A549 treated with Hydrocortisone at 1 μM for 4 hours (cell line): ENCODE results near the gene KRTAP15-1. TPM values are rescaled to one million over a fixed set of nuclear protein-coding genes. Genes with fewer than 3 reads are reported as not detected.

Experiments
- total RNA-seq: library from RNA; stranded (reverse); fragments of 200-300 nt; extraction: Qiagen RNA extraction; gene quantifications from 5 replicates; pipeline ENCODE4 v1.2.3, GENCODE V29; 2022

The KRTAP15-1 gene
- not detected in 5 replicates for total RNA-seq

GRCh38 chr21:30439975-30440374 lies at the start of gene KRTAP15-1:
Gene KRTAP15-1, plus strand, starts transcription at chr21:30440275. Its CDS starts 53 bp downstream, at chr21:30440328.

GRCh38 chr21:30395731-30396130 lies 44.3 kb upstream of the KRTAP15-1 start, which contains the start of gene KRTAP13-1:
Gene KRTAP13-1, plus strand, starts transcription at chr21:30396031. Its CDS starts 56 bp downstream, at chr21:30396087.

GRCh38 chr21:30425826-30426225 lies 14.2 kb upstream of the KRTAP15-1 start, which contains the start of gene KRTAP13-3:
Gene KRTAP13-3, minus strand, starts transcription at chr21:30425926. Its CDS starts 14 bp downstream, at chr21:30425912.

GRCh38 chr21:30430170-30430655 lies 9.9 kb upstream of the KRTAP15-1 start, which contains the start of gene KRTAP13-4:
Gene KRTAP13-4, plus strand, starts transcription at chr21:30430220. Its CDS starts 56 bp downstream, at chr21:30430276.

GRCh38 chr21:30480145-30480544 lies 40.1 kb downstream of the KRTAP15-1 start, which contains the start of gene KRTAP19-1:
Gene KRTAP19-1, minus strand, starts transcription at chr21:30480367. Its CDS starts 50 bp downstream, at chr21:30480317.

GRCh38 chr21:30487336-30487735 lies 47.3 kb downstream of the KRTAP15-1 start, which contains the start of gene KRTAP19-2:
Gene KRTAP19-2, minus strand, starts transcription at chr21:30487436. Its CDS starts 88 bp downstream, at chr21:30487348.

Other genes starting within 250 kb of the KRTAP15-1 start
- not detected in 5 replicates for gene CLDN8, start 224.2 kb upstream of the KRTAP15-1 start, total RNA-seq
- gene KRTAP24-1, start 157.3 kb upstream of the KRTAP15-1 start, total RNA-seq = not detected in 5 replicates
- not detected in 5 replicates for gene KRTAP25-1, start 150.8 kb upstream of the KRTAP15-1 start, total RNA-seq
- gene KRTAP26-1, start 120.0 kb upstream of the KRTAP15-1 start, total RNA-seq = not detected in 5 replicates
- gene KRTAP27-1, start 102.6 kb upstream of the KRTAP15-1 start, total RNA-seq = not detected in 5 replicates
- not detected in 5 replicates for gene KRTAP23-1, start 91.7 kb upstream of the KRTAP15-1 start, total RNA-seq
- not detected in 5 replicates for gene KRTAP13-2, start 68.0 kb upstream of the KRTAP15-1 start, total RNA-seq
- not detected in 5 replicates for gene KRTAP13-1, start 44.2 kb upstream of the KRTAP15-1 start, total RNA-seq
- not detected in 5 replicates for gene KRTAP13-3, start 14.3 kb upstream of the KRTAP15-1 start, total RNA-seq
- not detected in 5 replicates for gene KRTAP13-4, start 10.1 kb upstream of the KRTAP15-1 start, total RNA-seq
- gene KRTAP19-1, start 40.1 kb downstream of the KRTAP15-1 start, total RNA-seq = not detected in 5 replicates
- not detected in 5 replicates for gene KRTAP19-2, start 47.2 kb downstream of the KRTAP15-1 start, total RNA-seq
- gene KRTAP19-3, start 51.7 kb downstream of the KRTAP15-1 start, total RNA-seq = not detected in 5 replicates
- gene KRTAP19-4, start 56.9 kb downstream of the KRTAP15-1 start, total RNA-seq = not detected in 5 replicates
- gene KRTAP19-5, start 61.9 kb downstream of the KRTAP15-1 start, total RNA-seq = not detected in 5 replicates
- gene KRTAP19-6, start 101.6 kb downstream of the KRTAP15-1 start, total RNA-seq = not detected in 5 replicates
- gene KRTAP19-7, start 121.0 kb downstream of the KRTAP15-1 start, total RNA-seq = not detected in 5 replicates
- gene KRTAP22-2, start 150.1 kb downstream of the KRTAP15-1 start, total RNA-seq = not detected in 5 replicates
- not detected in 5 replicates for gene KRTAP6-3, start 152.2 kb downstream of the KRTAP15-1 start, total RNA-seq
- not detected in 5 replicates for gene KRTAP6-2, start 158.6 kb downstream of the KRTAP15-1 start, total RNA-seq
- gene KRTAP22-1, start 160.8 kb downstream of the KRTAP15-1 start, total RNA-seq = not detected in 5 replicates
- not detected in 5 replicates for gene KRTAP6-1, start 173.7 kb downstream of the KRTAP15-1 start, total RNA-seq
- gene KRTAP20-1, start 176.2 kb downstream of the KRTAP15-1 start, total RNA-seq = not detected in 5 replicates
- gene KRTAP20-4, start 180.4 kb downstream of the KRTAP15-1 start, total RNA-seq = not detected in 5 replicates
- gene KRTAP20-2, start 194.9 kb downstream of the KRTAP15-1 start, total RNA-seq = not detected in 5 replicates
- gene KRTAP20-3, start 202.6 kb downstream of the KRTAP15-1 start, total RNA-seq = not detected in 5 replicates